ENCODE measurements around the gene KCNN3.

KCNN3 gene

GRCh38 chr1:154769193-154769895 is 100.7 kb downstream of the KCNN3 start:
- no peak for DNase-seq

DNA sequence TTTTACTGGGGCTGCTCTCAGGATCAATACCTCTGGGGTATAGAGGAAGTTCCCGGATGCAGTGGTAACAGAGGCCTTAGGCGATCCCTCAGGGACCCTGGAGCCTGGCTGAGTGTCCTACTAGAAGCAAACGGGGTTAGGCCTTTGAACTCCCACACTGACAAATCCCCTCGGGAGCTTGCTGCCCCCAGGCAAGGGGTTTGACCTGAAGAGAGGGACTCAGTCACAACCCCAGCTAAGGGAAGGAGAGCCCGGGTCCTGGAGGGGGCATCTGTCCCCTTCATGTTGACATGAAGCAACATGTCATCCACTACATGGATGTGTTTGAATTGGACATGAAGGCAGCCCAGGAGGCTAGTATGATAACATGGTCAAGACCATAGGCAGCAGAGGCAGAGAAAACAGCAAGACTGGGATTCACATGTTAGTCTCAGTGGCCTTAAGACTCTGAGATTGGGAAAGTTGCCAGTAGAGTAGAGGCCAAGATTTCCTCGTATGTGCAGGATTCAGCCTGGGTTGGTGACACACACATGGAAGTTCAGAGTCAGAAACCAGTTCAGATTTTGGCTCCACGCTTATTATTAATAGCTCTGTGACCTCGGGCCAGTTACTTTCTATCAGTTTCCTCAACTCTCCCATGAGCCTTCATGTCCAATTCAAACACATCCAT is 101.5 kb downstream of the KCNN3 start:
- DNase-seq: no peak

DNA sequence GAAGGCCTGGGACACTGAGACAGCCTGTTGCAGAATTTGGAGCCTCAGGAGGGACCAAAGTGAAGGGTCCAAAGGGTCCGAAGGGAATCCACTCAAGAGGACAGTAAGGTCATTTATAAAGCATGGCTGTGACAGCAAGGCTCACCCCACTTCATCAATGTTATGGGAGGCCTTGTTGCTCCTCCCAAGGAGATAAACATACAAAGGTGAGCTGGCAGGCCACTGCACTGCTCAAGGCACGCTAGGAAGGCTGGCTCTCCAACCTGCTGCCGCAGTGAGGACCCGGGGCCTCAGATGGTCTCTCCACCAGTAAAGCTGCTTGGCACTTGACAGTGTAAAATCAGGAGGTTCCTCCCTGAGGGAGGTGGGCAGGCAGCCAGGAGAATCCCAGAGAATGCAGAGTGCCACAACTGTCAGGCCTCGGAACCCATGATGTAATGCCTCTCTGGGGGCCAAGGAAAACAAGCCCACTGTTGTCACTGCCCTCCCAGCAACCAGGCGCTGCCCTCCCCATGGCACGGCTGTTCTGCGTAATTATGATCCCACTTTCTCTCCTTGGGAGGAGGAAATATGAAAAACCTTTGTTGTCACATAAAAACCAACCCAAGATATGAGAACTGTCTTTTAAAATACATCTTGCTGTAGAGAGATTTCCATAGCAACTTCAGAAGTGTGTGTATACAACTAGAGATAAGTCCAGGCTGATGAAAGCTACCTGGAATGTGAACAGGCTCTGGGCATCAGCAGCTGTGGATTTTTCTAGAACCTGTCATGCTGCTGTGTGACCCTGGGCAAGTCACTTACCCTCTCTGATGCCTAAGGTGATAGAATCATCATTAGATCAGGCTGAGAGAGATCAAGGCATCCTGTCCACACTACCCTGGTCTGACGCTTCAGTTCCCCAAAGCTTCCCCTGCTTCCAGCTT is 102.5 kb downstream of the KCNN3 start:
- DNase-seq: no peak

DNA sequence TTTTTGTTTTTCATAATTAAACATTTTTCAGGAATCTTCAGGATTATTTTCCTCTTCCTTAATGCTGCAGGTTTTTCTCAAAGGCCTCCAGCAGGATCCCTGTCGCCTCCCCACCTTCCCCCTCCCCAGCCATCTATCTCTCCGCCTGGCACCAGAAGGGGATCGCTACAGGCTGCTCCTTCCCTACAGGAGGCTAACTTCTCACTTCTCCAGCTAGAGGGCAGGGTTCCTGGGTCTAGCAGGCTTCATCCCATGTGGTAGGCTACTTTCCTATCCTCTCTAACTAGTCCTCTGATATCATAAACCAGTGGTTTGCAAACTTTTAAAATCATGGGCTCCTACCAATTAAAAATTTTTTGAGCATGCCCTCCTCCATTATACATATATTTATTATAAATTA is 104.1 kb downstream of the KCNN3 start:
- DNase-seq: peak; percentile 28

DNA sequence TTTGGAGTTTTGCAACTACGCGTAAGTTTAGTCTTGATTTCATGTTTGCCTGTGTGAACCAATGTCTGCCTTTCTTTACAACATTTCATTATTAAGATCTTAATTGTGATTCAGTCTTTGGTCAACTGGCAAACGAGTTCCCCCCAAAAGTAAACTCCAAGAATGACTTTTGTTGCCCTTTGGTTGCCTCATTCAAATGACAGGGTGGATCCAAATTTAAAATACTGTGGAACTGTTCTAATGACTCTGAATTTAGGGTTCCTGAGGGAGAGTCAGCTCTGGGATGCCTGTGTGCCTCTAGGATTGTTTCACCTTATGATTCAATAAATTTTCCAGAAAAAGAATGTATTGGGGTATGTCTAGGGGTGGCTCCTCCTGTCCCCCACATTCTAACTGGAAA is 105.3 kb downstream of the KCNN3 start:
- no peak for DNase-seq

GRCh38 chr1:154764181-154764580 is 105.9 kb downstream of the KCNN3 start:
- no peak for DNase-seq

DNA sequence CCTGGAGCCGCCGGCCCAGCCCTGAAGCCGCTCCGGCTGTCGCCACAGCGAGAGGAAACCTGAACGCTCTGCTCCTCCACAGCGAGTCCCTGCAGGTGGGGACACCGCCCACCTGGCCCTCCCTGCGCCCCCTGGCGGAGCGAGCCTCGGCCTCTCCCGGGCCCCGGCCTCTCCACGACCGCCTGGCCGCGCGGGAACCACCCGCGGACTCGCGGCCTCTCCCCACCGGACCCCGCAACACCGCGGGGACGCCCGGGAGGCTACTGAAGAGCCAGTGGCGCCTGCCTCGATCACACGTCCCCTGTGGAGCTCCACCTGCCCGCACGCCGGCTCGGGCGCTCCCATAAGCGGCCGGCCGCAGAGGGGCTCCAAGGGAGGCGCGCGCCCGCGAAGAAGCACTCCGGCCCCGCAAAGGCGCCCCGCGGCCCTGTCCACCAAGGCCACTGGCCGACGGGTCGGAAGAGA is 109.6 kb downstream of the KCNN3 start:
- no peak for DNase-seq

DNA sequence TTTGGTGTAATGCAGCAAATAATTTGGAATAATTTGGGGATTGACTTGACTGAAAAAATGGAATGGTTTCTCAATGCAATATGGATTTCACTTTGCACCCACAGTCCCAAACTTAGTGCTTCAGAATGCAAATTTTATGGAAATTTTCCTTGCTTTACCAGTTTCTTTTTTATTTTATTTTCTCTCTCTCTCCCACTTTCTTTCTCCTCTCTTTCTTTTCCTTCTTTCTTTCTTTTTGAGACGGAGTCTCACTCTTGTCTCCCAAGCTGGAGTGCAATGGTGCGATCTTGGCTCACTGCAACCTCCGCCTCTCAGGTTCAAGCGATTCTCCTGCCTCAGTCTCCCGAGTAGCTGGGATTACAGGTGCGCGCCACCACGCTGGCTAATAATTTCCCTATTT is 110.3 kb downstream of the KCNN3 start:
- DNase-seq: no peak

DNA sequence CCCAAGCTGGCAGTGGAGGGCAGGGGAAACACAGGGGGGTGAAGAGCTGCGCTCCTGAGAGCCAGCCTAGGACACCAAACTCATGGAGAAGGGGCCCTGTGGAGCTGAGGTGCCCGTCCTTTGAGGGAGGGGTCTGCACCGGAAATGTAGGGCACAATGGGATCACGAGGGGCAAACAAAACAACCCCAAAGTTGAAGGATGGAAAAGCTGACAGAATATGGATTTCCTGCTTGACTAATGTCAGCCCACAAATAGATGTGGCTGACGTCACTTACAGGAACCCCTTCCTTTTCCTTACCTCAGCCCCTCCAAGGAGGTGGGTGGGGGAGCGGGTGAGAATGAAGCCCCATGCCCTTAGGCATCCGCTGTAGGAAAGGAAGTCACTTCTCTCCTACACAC is 110.9 kb downstream of the KCNN3 start:
- DNase-seq: no peak

GRCh38 chr1:154758346-154758745 is 111.7 kb downstream of the KCNN3 start:
- DNase-seq: no peak

GRCh38 chr1:154756793-154757548 is 113.1 kb downstream of the KCNN3 start:
- no peak for DNase-seq

DNA sequence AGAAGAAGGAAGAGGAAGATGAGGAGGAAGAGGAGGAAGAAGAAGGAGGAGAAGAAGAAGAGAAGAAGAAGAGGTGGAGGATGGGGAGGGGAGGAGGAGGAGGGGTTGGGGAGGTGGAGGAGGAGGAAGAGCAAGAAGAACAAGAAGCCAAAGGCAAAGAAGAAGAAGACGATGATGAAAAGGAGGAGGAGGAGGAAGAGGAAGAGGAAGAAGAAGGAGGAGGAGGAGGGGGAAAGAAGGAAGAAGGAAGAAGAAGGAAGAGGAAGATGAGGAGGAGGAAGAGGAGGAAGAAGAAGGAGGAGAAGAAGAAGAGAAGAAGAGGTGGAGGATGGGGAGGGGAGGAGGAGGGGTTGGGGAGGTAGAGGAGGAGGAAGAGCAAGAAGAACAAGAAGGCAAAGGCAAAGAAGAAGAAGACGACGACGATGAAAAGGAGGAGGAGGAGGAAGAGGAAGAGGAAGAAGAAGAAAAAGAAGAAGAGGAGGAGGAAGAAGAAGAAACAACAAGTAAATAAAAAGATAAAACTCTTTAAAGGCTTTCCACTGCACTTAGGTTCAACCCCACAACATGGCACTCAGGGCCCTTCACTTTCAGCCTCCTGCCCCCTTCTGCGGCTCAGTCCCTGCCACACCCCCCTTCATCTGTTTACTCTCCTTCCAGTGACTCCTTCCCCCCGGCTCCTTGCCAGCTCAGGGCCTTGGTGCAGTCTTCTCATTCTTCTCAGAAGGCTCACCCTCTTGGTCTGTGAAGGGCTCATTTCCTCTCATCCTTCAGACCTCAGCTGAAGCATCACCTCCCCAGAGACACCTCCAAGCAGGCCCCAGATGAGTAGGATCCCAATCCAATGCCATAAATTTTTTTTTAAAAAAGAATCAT is 114.0 kb downstream of the KCNN3 start:
- DNase-seq: no peak

DNA sequence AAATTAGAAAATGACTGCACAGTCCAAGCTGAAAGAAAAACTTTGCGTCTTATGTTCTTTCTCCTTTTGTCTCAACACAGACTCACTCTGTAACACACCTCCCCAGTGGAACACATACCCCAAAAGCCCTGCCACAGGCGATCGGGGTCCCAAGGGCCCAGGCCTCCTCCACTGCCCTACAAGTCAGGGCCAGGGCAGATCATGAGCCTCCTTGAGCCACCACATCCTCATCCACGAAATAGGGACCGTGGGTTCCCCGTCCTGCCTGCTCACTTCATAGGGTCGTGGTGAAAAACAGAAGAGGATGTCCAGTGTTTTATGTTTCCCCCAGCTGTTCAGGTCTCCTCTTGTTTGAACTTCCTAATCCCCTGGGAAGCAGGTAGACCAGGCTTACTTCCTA is 116.7 kb downstream of the KCNN3 start:
- no peak for DNase-seq

- DNase-seq: no peak
Observed at GRCh38 chr1:154752273-154753030, 117.6 kb downstream of the KCNN3 start.

DNA sequence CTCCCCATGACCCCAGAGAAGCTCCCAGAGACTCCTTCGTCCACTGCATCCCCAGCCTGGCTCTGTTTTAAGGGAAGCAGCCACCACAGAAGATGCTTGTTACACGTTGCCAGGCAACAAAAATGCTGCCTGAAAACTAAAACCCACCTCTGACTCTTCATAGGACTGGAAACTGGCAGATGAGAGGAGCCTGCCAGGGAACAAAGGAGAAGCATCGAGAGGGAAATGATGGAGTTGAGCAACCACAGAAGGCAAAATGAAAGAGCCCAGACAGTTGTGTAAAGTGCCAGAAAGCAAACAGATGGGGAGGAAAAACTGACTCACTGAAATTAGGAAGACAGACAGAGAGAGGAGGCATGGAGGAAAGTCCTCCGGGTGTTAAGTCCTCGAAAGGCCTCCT is 118.4 kb downstream of the KCNN3 start:
- peak; percentile 93 for DNase-seq

DNA sequence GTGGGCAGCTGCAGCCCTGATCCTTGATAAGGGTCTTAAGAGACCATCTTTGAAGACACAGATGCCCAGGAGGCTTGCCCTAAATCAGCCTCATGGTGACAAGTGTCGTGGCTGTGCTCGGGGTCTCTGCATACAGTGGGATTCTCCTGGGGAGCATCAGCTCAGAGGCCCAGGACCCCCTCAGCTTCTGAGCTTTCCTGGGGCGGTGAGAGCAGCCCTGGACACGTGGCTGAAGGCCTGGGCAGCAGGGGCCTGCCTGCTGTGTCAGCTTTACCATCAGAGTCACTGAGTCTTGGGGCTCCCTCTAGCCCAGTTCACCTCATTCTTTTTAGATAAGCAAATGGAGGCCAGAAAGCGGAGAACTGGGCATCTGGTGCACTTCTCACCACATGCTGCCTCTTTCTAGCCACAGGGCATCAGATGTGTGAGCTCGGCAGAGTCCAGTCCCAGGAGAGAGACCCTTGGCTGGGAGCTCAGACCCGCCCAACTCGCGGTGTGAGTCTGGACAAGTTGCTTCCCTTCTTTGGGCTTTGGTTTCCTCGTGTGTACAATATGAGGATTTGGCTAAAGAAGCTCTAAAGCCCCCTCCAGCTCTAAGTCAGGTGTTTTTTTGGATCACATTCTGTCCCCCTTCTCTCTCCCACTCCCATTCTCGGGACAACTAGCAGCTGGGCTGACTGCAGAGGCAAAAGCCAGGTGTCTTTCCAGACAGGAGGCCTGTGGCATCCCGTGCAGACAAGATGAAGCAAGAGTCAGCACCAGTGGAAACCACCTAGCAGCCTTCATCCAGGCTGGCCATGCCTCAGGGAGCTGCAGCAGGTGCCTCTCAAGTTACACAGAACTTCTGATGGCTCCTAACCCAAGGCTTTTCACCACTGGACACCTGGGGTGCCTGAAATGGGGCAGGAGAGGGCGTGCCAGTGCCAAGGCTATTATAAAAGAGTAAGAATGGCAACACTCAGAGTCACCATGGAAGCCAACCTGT is 119.1 kb downstream of the KCNN3 start:
- no peak for DNase-seq

GRCh38 chr1:154749078-154749760 is 120.9 kb downstream of the KCNN3 start:
- DNase-seq: no peak

DNA sequence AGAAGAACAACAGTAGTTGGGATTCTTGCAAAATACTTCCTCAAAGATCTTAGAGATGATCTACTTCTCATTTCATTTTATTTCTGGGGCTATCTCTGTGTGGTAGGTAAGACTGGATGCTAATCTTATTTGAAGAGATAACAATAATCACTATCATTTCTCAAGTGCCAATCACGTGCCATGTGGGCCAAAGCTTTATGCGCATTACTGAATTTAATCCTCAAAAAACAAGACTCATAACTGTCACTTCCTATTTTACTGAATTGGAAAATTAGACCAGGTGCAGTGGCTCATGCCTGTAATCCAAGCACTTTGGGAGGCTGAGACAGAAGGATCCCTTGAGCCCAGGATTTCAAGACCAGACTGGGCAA is 121.7 kb downstream of the KCNN3 start:
- peak; percentile 70 for DNase-seq

GRCh38 chr1:154747740-154748404 is 122.2 kb downstream of the KCNN3 start:
- DNase-seq: peak; percentile 76
